ENCODE measurements around the gene GSTT4.
"Not testable (repeated sequence)": the region's sequence is repeated elsewhere in the genome, so short reads cannot be mapped to it uniquely, and the experiment has no call there.

The GSTT4 gene

GRCh38 chr22:23986089-23986488 is 19.2 kb downstream of the GSTT4 start:
- DNase-seq = not testable (repeated sequence)

GRCh38 chr22:23984430-23984829 is 20.8 kb downstream of the GSTT4 start:
- DNase-seq = peak; percentile 45

GRCh38 chr22:23980567-23980966 is 24.7 kb downstream of the GSTT4 start:
- DNase-seq = not testable (repeated sequence)

GRCh38 chr22:23979557-23980240 is 25.6 kb downstream of the GSTT4 start, which contains the start of gene GSTT2:
GSTT2 (plus strand) TSS chr22:23980134.
- DNase-seq = not testable (repeated sequence)

GRCh38 chr22:23977304-23977703 is 27.9 kb downstream of the GSTT4 start:
- not testable (repeated sequence) for DNase-seq

GRCh38 chr22:23974836-23975352 is 30.4 kb downstream of the GSTT4 start:
- DNase-seq = not testable (repeated sequence)

- not testable (repeated sequence) for DNase-seq
Measured at GRCh38 chr22:23974345-23974744, 30.9 kb downstream of the GSTT4 start, which contains the start of gene DDT. DDT (minus strand) TSS chr22:23974441; CDS start chr22:23974414, 27 bp downstream.

GRCh38 chr22:23971927-23972326 is 33.3 kb downstream of the GSTT4 start:
- DNase-seq = not testable (repeated sequence)

GRCh38 chr22:23970816-23971486 is 34.3 kb downstream of the GSTT4 start:
- no peak for DNase-seq

- DNase-seq = no peak
Measured at GRCh38 chr22:23970201-23970641, 35.0 kb downstream of the GSTT4 start.

GRCh38 chr22:23969071-23969470 is 36.2 kb downstream of the GSTT4 start:
- DNase-seq = no peak

GRCh38 chr22:23966568-23966967 is 38.7 kb downstream of the GSTT4 start, which contains the start of gene DDTL:
DDTL (plus strand) TSS chr22:23966888; CDS start chr22:23966915, 27 bp downstream.
- DNase-seq = not testable (repeated sequence)

- DNase-seq = not testable (repeated sequence)
Measured at GRCh38 chr22:23966094-23966493, 39.2 kb downstream of the GSTT4 start.

- not testable (repeated sequence) for DNase-seq
Measured at GRCh38 chr22:23961084-23961771, 44.0 kb downstream of the GSTT4 start, which contains the start of gene GSTT2B. GSTT2B (minus strand) TSS chr22:23961195; CDS start chr22:23961131, 64 bp downstream.

GRCh38 chr22:23956301-23956900 is 48.9 kb downstream of the GSTT4 start:
- DNase-seq = peak; percentile 59

- DNase-seq = not testable (repeated sequence)
Measured at GRCh38 chr22:23955886-23956285, 49.4 kb downstream of the GSTT4 start.

- DNase-seq = not testable (repeated sequence)
Measured at GRCh38 chr22:23954991-23955305, 50.3 kb downstream of the GSTT4 start.

GRCh38 chr22:23954193-23954990 is 50.9 kb downstream of the GSTT4 start:
- not testable (repeated sequence) for DNase-seq

- not testable (repeated sequence) for DNase-seq
Measured at GRCh38 chr22:23953485-23953884, 51.8 kb downstream of the GSTT4 start.

- not testable (repeated sequence) for DNase-seq
Measured at GRCh38 chr22:23952794-23953405, 52.4 kb downstream of the GSTT4 start.

- not testable (repeated sequence) for DNase-seq
Measured at GRCh38 chr22:23951383-23951782, 53.9 kb downstream of the GSTT4 start.

Measured in activated effector memory CD4-positive, alpha-beta T cell treated with Interleukin-2 at 50 U/mL for 16 hours (primary cell).